NCI-H2029 (cell line): ENCODE results near the gene ZNF785.
A peak's percentile ranks its signal among the peaks of the same experiment; 100 is the strongest.
"Not testable (repeated sequence)": the region's sequence is repeated elsewhere in the genome, so short reads cannot be mapped to it uniquely, and the experiment has no call there.

Experiments used
- DNase-seq: peaks from one replicate; lab custom pipeline; 2025; lab: John Stamatoyannopoulos, UW

Gene ZNF785

GRCh38 chr16:30565984-30566383 is 19.5 kb downstream of the ZNF785 start:
- DNase-seq, result no peak

GRCh38 chr16:30565526-30565925 is 20.0 kb downstream of the ZNF785 start:
- no peak for DNase-seq

GRCh38 chr16:30562021-30562420 is 23.5 kb downstream of the ZNF785 start:
- no peak for DNase-seq

- DNase-seq, result no peak
Measured at GRCh38 chr16:30561089-30561816, 24.2 kb downstream of the ZNF785 start.

GRCh38 chr16:30559690-30560089 is 25.8 kb downstream of the ZNF785 start:
- no peak for DNase-seq

- no peak for DNase-seq
Measured at GRCh38 chr16:30558789-30559377, 26.6 kb downstream of the ZNF785 start.

GRCh38 chr16:30557957-30558788 is 27.3 kb downstream of the ZNF785 start, which contains the start of gene ZNF764:
Gene ZNF764, minus strand, starts transcription at chr16:30558374. Its CDS starts 192 bp downstream, at chr16:30558182.
- DNase-seq, result peak; percentile 96

- DNase-seq, result no peak
Measured at GRCh38 chr16:30557707-30557956, 27.9 kb downstream of the ZNF785 start.

- no peak for DNase-seq
Measured at GRCh38 chr16:30556125-30556473, 29.4 kb downstream of the ZNF785 start.

- no peak for DNase-seq
Measured at GRCh38 chr16:30555315-30556124, 30.0 kb downstream of the ZNF785 start.

GRCh38 chr16:30554557-30555314 is 30.8 kb downstream of the ZNF785 start:
- no peak for DNase-seq

GRCh38 chr16:30553393-30553899 is 32.1 kb downstream of the ZNF785 start:
- DNase-seq, result no peak

- no peak for DNase-seq
Measured at GRCh38 chr16:30552956-30553355, 32.5 kb downstream of the ZNF785 start.

- DNase-seq, result no peak
Measured at GRCh38 chr16:30551781-30552180, 33.7 kb downstream of the ZNF785 start.

- no peak for DNase-seq
Measured at GRCh38 chr16:30548416-30549253, 36.9 kb downstream of the ZNF785 start.

- DNase-seq, result no peak
Measured at GRCh38 chr16:30546115-30546514, 39.4 kb downstream of the ZNF785 start.

GRCh38 chr16:30543067-30543466 is 42.4 kb downstream of the ZNF785 start:
- no peak for DNase-seq

GRCh38 chr16:30541502-30542329 is 43.8 kb downstream of the ZNF785 start:
- DNase-seq, result no peak

- DNase-seq, result not testable (repeated sequence)
Measured at GRCh38 chr16:30540916-30541464, 44.5 kb downstream of the ZNF785 start.
